ENCODE measurements around the gene ERC1.

Gene ERC1

DNA sequence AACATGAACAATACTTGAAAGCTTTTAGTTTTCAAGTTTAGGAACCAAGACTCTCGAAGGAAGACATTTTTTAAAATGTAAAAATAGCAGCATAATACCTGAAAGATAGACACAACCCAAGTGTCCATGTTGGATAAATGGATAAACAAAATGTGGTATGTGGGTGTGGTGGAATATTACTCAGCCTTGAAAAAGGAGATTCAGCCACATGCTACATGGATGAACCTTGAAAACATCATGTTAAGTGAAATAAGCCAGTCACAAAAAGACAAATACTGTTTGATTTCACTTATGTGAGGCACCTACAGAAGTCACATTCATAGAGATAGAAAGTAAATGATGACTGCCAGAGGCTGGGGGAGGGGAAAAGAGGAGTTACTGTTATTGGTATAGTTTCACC lies 374.7 kb downstream of the ERC1 start:
- no peak overlapping the region for H3K4me3 Mint-ChIP-seq
- no peak overlapping the region for H3K27ac Mint-ChIP-seq
- H3K9me3 Mint-ChIP-seq = no peaks in the 10 kb centered on the region

GRCh38 chr12:1367331-1368291 lies 376.6 kb downstream of the ERC1 start:
- no peaks in the 10 kb centered on the region for H3K36me3 Mint-ChIP-seq
- H3K4me1 Mint-ChIP-seq = no peaks in the 10 kb centered on the region
- no peaks in the 10 kb centered on the region for H3K9me3 Mint-ChIP-seq
- no peak overlapping the region for H3K27ac Mint-ChIP-seq
- no peak overlapping the region for H3K4me3 Mint-ChIP-seq
- ATAC-seq = no peak
- DNase-seq (ENCODE audit: low spot score in 2 of 2) = no peak

More for the DNA sequence above, 374.7 kb downstream of the ERC1 start:
- no peak for DNase-seq (ENCODE audit: low spot score in 2 of 2)
- Mint-ChIP-seq H3K4me1 (no peaks in the 10 kb centered on the region), H3K36me3 (no peaks in the 10 kb centered on the region)
- ATAC-seq = no peak

- H3K4me3 Mint-ChIP-seq = no peak overlapping the region
- no peaks in the 10 kb centered on the region for H3K36me3 Mint-ChIP-seq
- DNase-seq (ENCODE audit: low spot score in 2 of 2) = no peak
- H3K4me1 Mint-ChIP-seq = no peaks in the 10 kb centered on the region
- H3K9me3 Mint-ChIP-seq = no peaks in the 10 kb centered on the region
- ATAC-seq = no peak
- no peak overlapping the region for H3K27ac Mint-ChIP-seq
Observed at GRCh38 chr12:1369460-1369859, 378.4 kb downstream of the ERC1 start.

DNA sequence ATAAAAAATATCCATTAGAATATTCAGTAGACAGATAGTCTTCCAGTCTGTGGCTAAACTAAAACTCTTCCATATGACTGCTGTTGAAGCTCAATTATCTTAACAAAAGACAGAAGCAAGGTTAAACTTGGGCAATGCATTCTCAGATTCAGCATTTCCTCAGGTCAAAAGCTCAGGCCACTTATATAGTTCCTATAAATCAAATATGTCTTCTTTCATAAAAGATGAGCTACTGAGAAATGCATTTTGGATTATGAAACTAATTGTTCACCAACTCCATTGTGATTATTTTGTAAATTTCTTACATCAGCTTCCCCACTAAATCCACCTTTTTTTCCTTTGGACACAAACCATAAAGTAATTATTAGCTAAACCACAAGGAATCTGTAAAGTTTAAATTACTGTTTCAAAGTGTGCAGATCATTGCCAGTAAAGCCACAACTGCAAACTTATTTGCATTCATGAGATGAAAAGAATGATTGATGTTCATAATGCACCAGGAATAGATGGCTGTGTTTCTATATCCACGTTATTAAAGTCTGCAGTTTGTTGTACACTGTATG lies 379.0 kb downstream of the ERC1 start:
- ATAC-seq (no peak), DNase-seq (ENCODE audit: low spot score in 2 of 2) (no peak)
- Mint-ChIP-seq H3K4me3 (no peak overlapping the region), H3K36me3 (no peaks in the 10 kb centered on the region), H3K4me1 (no peaks in the 10 kb centered on the region), H3K9me3 (no peaks in the 10 kb centered on the region), H3K27ac (no peak overlapping the region)

DNA sequence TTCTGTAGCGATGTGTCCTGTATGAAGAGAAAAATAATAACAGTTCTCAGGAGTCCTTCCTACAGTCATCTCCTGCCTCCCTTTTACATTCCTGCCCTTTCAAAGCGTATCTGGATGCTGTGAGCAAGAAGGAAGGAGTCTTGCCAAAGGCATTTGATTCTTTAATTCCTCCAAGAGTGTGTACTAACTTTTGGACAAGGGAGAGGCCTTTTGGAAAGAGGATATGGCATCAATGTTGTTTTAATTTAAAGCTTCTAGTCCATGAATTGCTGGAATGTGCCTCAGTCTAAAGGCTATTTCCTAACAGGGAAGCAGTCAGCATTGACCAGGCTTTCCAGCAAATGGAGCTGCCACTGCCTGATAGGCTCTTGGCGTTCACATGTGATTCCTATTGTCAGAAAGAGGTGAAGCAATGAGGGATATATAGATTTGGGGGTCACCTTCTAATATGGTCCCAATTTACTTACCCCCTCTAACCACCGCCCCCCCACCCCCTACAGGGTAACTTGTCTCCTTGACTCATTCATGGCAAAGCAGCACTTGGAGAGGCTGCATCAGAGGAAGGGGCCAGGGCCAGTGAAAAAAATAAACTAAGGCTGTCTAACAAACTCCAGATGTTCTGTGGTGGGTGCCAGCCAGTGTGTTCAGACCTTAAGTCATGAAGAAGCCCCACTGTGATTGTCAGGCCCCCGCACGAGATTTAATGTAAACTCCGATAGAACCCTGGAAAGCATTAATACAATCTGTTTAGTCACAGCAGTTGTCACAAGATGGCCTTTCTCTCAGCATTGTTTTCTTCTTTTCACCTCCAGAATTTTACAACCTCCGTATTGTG lies 383.1 kb downstream of the ERC1 start:
- Mint-ChIP-seq H3K4me3 (no peak overlapping the region), H3K27ac (no peak overlapping the region), H3K9me3 (no peaks in the 10 kb centered on the region), H3K4me1 (no peaks in the 10 kb centered on the region), H3K36me3 (peaks cover 9% of the 10 kb centered on the region)
- DNase-seq (ENCODE audit: low spot score in 2 of 2) (no peak), ATAC-seq (no peak)

DNA sequence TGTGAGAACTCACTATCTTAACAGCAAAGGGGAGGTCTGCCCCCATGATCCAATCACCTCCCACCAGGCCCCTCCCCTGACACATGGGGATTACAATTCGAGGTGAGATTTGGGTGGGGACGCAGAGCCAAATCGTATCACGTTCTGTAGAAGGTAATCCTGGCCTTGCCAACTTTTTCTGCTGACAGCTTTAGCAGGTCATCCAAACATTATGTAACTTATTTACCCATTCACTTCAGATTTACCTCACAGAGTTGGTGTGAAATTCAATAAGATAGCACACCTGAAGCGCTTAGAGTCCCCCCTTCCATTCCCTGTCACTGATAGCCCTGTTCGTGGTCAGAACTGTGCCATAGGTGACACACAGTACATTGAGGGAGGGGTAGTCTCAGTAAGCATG lies 384.3 kb downstream of the ERC1 start:
- Mint-ChIP-seq H3K27ac (no peak overlapping the region), H3K4me3 (no peak overlapping the region), H3K36me3 (peaks cover 9% of the 10 kb centered on the region), H3K4me1 (no peaks in the 10 kb centered on the region), H3K9me3 (no peaks in the 10 kb centered on the region)
- ATAC-seq = no peak
- no peak for DNase-seq (ENCODE audit: low spot score in 2 of 2)

GRCh38 chr12:1377117-1377516 lies 386.1 kb downstream of the ERC1 start:
- ATAC-seq (no peak), DNase-seq (ENCODE audit: low spot score in 2 of 2) (no peak)
- Mint-ChIP-seq H3K4me3 (no peak overlapping the region), H3K4me1 (no peaks in the 10 kb centered on the region), H3K9me3 (no peaks in the 10 kb centered on the region), H3K27ac (no peak overlapping the region), H3K36me3 (peaks cover 9% of the 10 kb centered on the region)

GRCh38 chr12:1377681-1378080 lies 386.7 kb downstream of the ERC1 start:
- ATAC-seq (no peak), DNase-seq (ENCODE audit: low spot score in 2 of 2) (no peak)
- H3K9me3 Mint-ChIP-seq = no peaks in the 10 kb centered on the region
- no peak overlapping the region for H3K27ac Mint-ChIP-seq
- H3K4me3 Mint-ChIP-seq = no peak overlapping the region
- no peaks in the 10 kb centered on the region for H3K4me1 Mint-ChIP-seq
- H3K36me3 Mint-ChIP-seq = peaks cover 9% of the 10 kb centered on the region

DNA sequence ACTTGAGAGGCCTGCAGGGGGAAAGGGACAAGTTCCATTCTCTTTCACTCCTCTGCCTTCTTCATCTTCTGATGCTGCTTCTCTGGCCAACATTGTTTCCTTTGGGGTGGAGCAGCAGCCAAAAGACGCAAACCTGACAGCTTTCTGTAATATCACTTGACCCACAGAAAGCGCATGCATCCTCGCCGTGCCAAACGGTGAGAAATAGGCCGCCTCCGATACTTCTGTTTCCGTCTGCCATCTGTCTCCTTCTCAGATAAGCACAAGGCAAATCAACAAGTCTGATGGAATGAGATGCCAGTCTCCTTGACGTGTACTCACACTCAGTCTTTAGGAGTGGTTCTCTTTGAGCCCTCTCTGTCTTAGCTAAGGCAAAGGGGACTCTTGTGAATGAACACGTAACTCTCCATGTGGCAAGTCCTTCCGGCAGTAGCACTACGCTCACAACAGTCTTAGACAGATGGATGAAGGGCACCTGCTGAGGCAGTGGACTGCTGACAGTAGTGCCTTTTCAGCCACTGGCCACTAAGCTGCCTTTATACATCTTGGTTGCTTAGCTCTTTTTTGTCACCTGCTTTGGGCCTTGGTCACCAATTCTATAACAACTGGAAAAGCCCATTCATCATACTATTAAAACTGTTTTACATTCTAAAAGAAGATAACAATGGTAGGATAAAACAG lies 389.3 kb downstream of the ERC1 start:
- H3K27ac Mint-ChIP-seq = no peak overlapping the region
- no peaks in the 10 kb centered on the region for H3K4me1 Mint-ChIP-seq
- H3K36me3 Mint-ChIP-seq = peaks cover 9% of the 10 kb centered on the region
- no peak for ATAC-seq
- DNase-seq (ENCODE audit: low spot score in 2 of 2) = no peak
- H3K4me3 Mint-ChIP-seq = no peak overlapping the region
- H3K9me3 Mint-ChIP-seq = no peaks in the 10 kb centered on the region

GRCh38 chr12:1382151-1382550 lies 391.1 kb downstream of the ERC1 start:
- DNase-seq (ENCODE audit: low spot score in 2 of 2) = no peak
- ATAC-seq = no peak
- Mint-ChIP-seq H3K27ac (no peak overlapping the region), H3K4me3 (no peak overlapping the region), H3K9me3 (no peaks in the 10 kb centered on the region), H3K4me1 (no peaks in the 10 kb centered on the region), H3K36me3 (no peaks in the 10 kb centered on the region)

DNA sequence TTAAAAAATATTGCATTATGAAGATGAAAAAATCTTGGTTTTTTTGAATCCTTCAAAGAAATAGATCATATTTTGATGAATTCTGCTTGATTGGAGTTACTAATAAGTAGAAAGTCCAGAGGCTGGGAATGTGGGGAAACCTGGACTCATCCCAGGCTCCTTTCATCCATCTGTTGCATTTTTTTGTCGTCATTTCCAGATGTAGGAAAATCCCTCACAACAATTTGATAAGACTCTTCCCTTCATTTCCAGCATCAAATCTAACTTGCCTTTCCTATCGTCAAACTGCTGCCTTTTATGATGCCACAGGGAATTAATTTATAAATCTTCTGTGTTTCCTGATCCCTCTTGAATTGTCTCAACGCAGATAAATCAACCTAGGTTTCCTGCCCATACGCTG lies 391.8 kb downstream of the ERC1 start:
- Mint-ChIP-seq H3K4me3 (no peak overlapping the region), H3K27ac (no peak overlapping the region), H3K9me3 (no peaks in the 10 kb centered on the region), H3K4me1 (no peaks in the 10 kb centered on the region), H3K36me3 (no peaks in the 10 kb centered on the region)
- DNase-seq (ENCODE audit: low spot score in 2 of 2) (no peak), ATAC-seq (no peak)

DNA sequence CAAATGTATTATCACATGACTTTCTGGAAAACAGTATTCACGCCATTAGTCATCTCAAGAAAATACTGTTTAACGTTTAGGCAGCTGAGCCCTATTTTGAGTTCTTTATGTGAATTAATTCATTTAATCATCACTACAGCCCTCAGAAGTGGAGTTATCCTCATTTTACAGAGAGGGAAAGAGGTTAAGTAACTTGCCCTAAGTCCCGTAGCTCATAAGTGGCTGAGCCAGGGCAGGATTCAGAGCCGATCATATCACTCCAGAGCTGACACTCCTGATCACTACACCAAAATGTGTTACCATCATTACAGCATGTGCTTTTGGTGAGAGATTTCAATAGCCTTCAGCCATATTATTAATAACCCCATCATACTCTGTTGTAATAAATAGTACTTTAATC lies 392.7 kb downstream of the ERC1 start:
- ATAC-seq (no peak), DNase-seq (ENCODE audit: low spot score in 2 of 2) (no peak)
- no peaks in the 10 kb centered on the region for H3K36me3 Mint-ChIP-seq
- H3K9me3 Mint-ChIP-seq = no peaks in the 10 kb centered on the region
- no peak overlapping the region for H3K27ac Mint-ChIP-seq
- H3K4me1 Mint-ChIP-seq = no peaks in the 10 kb centered on the region
- no peak overlapping the region for H3K4me3 Mint-ChIP-seq

GRCh38 chr12:1384910-1385309 lies 393.9 kb downstream of the ERC1 start:
- Mint-ChIP-seq H3K4me1 (no peaks in the 10 kb centered on the region), H3K4me3 (no peak overlapping the region), H3K9me3 (no peaks in the 10 kb centered on the region), H3K27ac (no peak overlapping the region), H3K36me3 (no peaks in the 10 kb centered on the region)
- ATAC-seq (no peak), DNase-seq (ENCODE audit: low spot score in 2 of 2) (no peak)

DNA sequence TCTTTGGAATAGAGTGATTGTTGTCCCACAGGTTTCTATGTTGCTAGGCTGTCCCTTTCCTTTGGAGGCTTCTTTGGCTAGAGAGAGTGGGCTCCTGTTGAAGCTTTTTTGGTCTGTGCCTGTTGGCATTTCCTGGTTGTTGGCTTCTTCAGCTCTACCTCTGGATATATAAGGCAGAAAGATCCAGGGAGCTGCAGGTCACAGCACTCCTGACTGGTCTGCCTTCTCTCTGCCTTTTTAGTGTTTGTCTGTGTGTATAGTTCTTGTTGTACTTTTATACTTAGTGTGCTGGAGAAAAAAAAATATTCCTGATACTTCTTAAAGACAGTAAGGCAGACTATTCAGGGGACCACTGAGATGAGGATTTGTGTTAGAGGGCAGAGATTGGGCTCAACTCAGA lies 400.7 kb downstream of the ERC1 start:
- DNase-seq (ENCODE audit: low spot score in 2 of 2) = no peak
- H3K27ac Mint-ChIP-seq = no peak overlapping the region
- no peak overlapping the region for H3K4me3 Mint-ChIP-seq
- ATAC-seq = no peak
- H3K9me3 Mint-ChIP-seq = peaks cover 6% of the 10 kb centered on the region
- H3K4me1 Mint-ChIP-seq = no peaks in the 10 kb centered on the region
- no peaks in the 10 kb centered on the region for H3K36me3 Mint-ChIP-seq

DNA sequence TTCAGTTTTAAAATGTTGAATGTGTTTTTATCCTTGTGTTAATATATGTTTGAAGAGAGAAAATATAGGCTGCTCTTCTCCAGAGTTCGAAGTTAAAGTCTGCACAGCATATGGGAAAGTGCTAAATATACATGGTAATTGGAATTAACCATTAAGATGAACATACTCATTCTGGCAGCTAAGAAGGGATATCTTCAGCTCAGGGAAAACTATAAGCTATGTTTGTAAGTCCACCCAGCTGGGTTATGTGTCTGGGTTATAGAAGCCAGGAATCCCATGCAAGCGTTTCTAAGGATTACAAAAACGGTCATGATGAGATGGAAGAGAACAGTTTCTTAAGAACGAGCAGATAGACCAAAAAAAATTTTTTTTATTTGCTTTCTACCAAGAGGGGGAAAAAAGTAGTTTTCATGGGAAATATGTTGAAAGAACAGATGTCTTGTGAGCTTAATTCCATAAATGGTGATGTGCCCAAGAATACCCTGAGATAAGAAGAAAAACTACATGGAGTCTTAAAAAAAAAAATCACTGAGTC lies 404.5 kb downstream of the ERC1 start:
- no peak for ATAC-seq
- Mint-ChIP-seq H3K4me1 (no peaks in the 10 kb centered on the region), H3K4me3 (no peak overlapping the region), H3K9me3 (peaks cover 6% of the 10 kb centered on the region), H3K36me3 (no peaks in the 10 kb centered on the region), H3K27ac (no peak overlapping the region)
- no peak for DNase-seq (ENCODE audit: low spot score in 2 of 2)
